T1000 (cell line): ENCODE results near the gene IGF2.

Source experiments
- DNase-seq: peaks from one replicate; lab custom pipeline; 2025; ENCODE audit warnings: mixed read lengths; lab: John Stamatoyannopoulos, UW

The IGF2 gene

GRCh38 chr11:2153581-2154194 is 14.5 kb upstream of the IGF2 start:
- no peak for DNase-seq

- peak; percentile 30 for DNase-seq
Observed at GRCh38 chr11:2151500-2152257, 12.5 kb upstream of the IGF2 start.

DNA sequence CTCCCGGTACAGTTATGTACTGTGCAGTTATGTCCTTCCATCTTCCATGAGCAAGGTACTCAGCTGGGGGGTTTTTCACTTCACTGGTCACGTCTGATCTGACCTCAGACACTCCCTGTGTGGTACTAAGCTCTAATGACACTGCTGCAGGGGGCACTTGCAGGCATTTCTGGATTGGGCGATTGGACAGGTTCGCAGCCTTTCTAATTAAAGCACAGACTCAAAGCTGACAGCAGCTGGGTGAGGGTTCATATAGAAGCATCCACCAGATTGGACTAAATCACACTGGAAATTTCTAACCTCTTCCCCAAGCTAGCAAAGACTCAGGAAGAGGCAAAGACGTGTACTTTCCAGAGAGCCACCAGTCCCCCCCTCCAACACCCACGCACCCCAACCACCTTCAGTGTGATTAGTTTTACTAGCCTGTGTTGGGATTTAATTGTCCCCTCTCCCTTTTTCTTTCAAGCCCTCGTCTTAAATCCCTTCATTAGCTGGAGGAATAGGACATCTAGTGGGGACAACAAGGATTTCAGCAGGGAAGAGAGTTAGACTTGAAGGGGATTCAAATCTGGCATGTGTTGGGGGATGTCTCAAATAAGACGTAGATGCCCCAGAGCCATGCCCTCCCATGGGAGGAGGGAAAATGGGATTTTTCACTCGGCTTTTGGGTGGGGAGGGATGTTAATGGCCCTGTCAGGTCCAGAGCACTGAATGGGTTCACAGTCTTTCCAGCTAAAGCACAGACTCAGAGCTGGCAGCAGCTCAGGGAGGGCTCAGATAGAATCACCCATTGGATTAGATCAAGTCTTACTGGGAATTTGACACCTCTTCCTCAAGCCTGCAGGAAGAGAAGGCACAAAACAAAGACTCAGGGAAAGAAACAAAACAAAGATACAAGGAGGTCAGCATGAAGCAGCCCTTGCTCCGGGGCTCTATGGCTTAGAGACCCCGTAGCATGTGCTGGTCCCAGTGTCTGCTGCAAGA is 11.0 kb upstream of the IGF2 start:
- DNase-seq, result no peak

- no peak for DNase-seq
Observed at GRCh38 chr11:2149460-2149859, 10.3 kb upstream of the IGF2 start.

DNA sequence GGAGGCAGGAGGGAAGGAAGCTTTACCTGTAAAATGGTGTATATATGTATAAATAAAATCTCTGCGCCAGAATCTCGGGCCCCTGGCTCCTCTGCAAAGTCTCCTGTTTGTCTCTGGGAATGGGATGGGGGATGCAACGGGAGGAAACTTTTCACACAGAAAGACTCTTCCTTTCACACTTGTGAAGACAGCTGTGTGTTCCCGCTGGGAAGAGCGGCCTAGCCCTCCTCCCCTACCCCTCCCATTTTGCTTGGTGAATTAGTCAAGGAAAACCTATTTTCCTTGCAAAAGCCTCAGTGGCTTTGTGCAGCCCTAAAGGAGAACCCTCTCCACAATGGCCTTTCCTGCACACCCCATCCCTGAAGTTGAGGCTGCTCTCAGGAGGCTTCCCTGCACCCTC is 9.4 kb upstream of the IGF2 start:
- no peak for DNase-seq

- no peak for DNase-seq
Observed at GRCh38 chr11:2147391-2147790, 8.2 kb upstream of the IGF2 start.

DNA sequence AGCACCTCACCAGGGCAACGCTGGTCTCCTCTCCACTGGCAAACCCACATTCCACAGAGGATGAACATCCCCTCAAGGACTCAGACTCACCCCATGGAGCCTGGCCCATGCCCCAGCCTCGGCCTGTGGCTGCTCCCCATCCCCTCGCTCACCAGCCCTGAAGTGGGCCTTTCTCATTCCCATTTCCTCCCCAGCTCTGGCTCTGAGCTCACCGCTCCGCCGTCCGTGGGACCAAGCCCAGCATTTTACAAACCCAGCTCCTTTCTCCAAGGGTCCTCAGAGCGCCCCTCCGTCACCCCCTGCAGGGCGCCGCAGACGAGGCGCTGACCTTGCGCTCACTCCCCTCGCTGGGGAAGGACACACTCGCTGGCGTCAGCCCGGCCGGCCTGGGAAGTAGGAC is 6.9 kb upstream of the IGF2 start:
- DNase-seq, result no peak

- DNase-seq, result no peak
Observed at GRCh38 chr11:2144544-2145248, 5.5 kb upstream of the IGF2 start.

DNA sequence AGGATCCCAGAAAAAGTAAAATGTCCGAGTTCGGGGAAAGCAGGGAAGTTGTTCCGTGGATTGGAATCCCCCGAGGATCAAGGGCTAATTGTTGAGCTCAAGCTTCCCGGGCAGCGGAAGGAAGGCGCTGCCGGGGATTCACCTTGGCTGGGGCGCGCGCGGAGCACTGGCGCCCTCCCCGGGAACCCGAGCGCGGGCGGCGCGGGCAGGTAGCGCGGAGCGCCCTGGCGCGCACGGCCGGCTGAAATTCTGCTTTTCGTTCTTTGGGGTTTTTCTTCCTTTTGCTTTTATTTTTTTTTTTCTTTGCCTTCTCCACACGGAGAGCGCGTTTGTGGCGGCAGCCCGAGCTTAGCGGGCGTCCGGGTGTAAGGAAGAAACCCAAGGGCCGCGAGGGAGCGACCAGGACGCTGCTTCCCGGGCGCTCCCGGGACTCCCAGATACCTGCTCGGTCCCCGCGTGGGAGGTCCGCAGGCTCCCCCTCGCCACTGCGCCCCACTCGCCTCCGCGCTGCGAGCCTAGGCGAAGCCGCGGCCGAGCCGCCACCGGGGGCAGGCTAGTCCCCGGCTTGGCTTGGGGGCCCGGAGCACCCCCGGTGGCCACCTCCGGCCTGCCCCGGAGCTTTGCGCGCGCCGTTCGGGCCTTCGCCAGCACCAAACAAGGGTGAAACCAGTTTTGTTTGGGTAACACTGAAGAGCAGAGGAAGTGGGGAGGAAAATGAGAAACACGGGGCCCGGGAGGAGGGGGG is 4.8 kb upstream of the IGF2 start:
- no peak for DNase-seq

DNA sequence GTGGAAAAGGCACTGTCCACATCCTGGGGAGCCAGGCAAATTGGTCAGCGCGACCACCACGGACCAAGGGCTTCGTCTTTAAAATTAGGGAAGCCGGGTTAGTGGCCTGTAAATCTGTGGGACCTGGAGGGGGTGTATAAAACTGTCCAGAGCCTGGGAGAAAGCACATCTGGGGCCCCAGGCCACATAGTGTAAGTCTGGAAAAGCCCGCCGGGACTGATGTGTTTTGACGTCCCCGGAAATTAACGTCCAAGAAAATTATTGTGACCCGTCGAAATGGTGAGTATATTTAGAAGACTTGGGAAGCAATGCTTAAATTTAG is 4.2 kb upstream of the IGF2 start:
- no peak for DNase-seq

GRCh38 chr11:2142762-2143202 is 3.6 kb upstream of the IGF2 start:
- no peak for DNase-seq

DNA sequence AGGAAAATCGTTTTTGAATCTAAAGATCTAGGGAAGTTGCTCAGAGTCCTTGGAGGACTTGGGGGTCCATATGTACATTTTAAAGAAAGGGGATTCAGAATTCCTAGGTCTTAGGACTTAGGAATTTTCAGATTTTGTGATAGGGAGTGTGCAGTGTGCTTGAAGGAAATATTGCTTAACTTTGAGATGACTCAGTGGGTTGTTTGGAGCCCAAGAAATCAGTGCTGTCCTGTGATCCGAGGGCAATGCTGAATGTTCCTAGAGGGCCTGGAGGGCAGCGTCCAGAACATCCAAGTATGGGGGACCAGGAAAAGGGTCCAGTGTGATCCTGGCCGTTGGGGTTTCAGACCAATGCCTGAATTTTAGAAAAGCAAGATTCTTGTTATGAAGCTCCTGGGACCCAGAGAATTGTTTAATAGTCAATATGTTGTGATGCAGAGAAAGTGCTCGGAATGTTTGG is 3.1 kb upstream of the IGF2 start:
- DNase-seq, result no peak

GRCh38 chr11:2140411-2141400 is 1.5 kb upstream of the IGF2 start:
- no peak for DNase-seq

DNA sequence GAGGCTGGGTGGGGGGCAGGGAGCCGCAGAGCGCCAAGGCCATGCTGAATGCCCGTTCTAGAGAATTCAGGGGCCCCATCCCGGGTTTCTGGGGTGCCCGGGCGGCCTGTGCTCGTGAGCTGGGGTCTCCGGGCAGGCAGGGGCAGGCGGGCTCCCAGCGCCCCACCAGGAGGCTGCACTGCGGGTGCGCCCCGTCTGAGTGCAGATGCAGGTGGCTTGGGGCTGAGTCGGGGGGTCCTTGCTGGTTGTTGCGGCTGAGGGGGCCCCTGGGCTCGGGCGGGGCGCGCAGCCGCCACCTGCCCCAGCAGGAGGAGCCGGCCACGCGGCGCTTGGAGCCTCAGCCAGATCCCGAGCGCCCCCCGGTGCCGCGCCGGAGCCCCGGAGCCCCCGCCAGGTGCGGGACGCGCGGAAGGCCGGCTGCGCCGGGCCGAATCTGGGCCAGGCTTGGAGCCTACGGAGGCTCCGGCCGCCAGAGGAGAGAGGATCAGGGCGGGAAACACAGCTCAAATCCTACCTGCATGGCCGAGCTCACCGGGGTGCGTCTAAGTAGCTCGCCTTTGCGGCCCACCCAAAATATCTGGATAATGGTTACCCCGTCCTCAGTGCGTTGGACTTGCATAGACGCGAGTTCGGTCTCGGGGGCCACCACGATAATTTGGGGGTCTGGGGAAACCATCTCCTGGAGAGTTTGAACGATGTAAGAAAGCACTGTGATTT is 590 bp upstream of the IGF2 start:
- no peak for DNase-seq

DNA sequence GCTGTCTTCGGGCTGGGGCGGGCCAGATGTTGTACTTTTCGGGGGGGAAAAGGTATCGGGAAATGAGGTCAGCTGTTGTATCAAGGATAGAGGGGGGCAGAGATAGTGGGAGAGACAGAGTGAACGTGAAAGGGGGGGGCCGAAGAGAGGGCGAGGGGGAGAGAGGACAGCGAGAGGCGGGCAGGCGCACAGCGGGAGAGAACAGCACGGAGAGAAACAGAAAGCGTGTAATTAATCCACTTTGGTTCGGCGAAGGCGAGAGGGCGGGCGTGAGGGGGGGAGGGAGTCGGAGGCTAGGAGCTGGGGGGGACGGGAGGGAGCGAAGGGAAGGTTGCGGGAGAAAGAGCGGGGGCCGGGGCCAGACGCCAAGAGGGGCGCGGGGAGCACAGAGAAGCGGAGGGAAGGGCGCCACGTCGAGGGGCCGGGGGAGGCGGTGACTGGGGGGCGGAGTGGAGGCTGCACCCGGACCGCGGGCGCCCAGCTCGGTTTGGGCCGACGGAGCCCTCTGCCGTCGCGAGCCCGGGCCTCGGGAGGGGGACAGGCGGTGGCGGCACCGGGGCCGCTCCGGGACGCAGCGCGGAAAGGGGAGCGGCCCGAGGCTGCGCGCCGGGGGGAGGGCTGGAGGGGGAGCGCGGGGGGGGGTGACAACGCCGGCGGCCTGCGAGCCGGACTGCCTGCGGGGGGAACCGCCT is 612 bp downstream of the IGF2 start:
- no peak for DNase-seq

DNA sequence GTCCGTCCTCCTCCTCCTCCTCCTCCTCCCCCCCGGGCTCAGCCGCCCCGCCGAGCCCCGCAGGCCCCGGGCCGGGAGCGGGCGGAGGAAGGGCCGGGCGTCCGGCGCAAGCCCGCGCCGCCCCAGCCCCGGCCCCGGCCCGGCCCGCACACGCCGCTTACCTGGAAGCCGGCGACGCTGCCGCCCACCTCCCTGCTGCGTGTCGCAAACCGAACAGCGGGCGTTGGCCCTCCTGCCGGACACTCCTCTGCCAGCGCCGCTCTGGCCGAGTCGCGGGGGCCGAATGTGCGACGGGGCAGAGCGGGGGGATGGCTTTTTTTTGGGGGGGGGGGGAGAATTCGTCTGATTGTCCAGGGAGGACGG is 1.1 kb downstream of the IGF2 start:
- no peak for DNase-seq

DNA sequence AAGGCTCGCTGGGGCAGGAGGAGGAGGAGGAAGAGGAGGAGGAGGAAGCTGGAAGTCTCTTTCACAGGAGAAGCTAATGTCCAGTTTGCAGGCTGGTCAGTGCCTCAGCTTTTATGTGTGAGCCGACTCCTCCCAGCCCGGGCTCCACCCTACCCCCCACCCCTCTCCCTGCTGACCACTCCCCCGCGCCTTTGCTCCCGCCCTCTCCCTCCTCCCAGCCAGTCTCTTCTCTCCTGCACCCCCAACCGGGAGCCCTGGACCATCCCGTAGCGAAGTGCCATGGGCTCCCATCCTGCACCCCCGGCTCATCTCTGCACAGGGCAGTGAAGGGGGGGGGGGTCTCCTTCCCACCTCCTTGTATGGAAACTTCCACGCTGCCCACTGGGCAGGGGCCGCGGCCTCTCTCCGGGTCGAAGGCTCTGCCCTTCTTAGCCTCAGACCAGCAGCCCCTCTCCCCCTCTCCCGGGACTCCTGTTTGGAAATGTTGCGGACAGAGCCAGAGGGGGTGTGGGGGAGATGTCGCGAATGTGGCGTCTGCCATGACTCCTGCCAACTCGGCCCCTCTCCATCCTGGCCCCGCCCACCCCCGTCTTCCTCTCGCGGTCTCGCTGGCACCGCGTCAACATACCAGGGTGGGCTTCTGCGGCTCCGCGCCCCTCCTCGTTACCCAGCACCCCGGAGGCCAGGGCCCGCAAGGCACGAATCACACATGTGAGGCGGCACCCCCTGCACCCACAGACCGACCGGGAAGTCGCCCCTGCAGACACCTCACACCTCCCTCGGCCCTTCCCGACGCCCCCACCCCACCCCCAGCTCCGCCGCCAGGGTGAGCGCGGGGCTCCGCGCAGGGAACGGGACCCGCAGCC is 1.8 kb downstream of the IGF2 start:
- DNase-seq, result no peak

- no peak for DNase-seq
Observed at GRCh38 chr11:2136952-2137201, 2.3 kb downstream of the IGF2 start.
